NCI-H2196 (cell line): ENCODE measurements around the gene EDEM1.
"Not testable (repeated sequence)": the region's sequence is repeated elsewhere in the genome, so short reads cannot be mapped to it uniquely, and the experiment has no call there.

ENCODE experiments used
- DNase-seq: peaks from one replicate; lab custom pipeline; 2025; ENCODE audit not compliant: unreplicated experiment; lab: John Stamatoyannopoulos, UW

The EDEM1 gene

GRCh38 chr3:5231487-5231886, 44.0 kb downstream of the EDEM1 start:
- DNase-seq: no peak

GRCh38 chr3:5232570-5232969, 45.1 kb downstream of the EDEM1 start:
- no peak for DNase-seq

GRCh38 chr3:5233026-5233425, 45.5 kb downstream of the EDEM1 start:
- DNase-seq: no peak

GRCh38 chr3:5235655-5236054, 48.1 kb downstream of the EDEM1 start:
- DNase-seq: no peak

GRCh38 chr3:5238545-5238944, 51.0 kb downstream of the EDEM1 start:
- no peak for DNase-seq

- no peak for DNase-seq
Measured at GRCh38 chr3:5239602-5240001, 52.1 kb downstream of the EDEM1 start.

GRCh38 chr3:5240740-5241139, 53.2 kb downstream of the EDEM1 start:
- no peak for DNase-seq

GRCh38 chr3:5242785-5243184, 55.3 kb downstream of the EDEM1 start:
- DNase-seq: not testable (repeated sequence)

GRCh38 chr3:5245927-5246326, 58.4 kb downstream of the EDEM1 start:
- no peak for DNase-seq

GRCh38 chr3:5248822-5249221, 61.3 kb downstream of the EDEM1 start:
- no peak for DNase-seq

GRCh38 chr3:5250467-5251195, 63.1 kb downstream of the EDEM1 start:
- no peak for DNase-seq

- no peak for DNase-seq
Measured at GRCh38 chr3:5251196-5251583, 63.7 kb downstream of the EDEM1 start.

- DNase-seq: no peak
Measured at GRCh38 chr3:5252131-5252530, 64.6 kb downstream of the EDEM1 start.

- DNase-seq: no peak
Measured at GRCh38 chr3:5254281-5255048, 67.0 kb downstream of the EDEM1 start.

- DNase-seq: no peak
Measured at GRCh38 chr3:5255404-5256344, 68.2 kb downstream of the EDEM1 start.

GRCh38 chr3:5258526-5258925, 71.0 kb downstream of the EDEM1 start:
- DNase-seq: no peak

GRCh38 chr3:5260992-5261501, 73.5 kb downstream of the EDEM1 start:
- DNase-seq: no peak

GRCh38 chr3:5262507-5262906, 75.0 kb downstream of the EDEM1 start:
- no peak for DNase-seq

- no peak for DNase-seq
Measured at GRCh38 chr3:5264093-5264600, 76.6 kb downstream of the EDEM1 start.

- DNase-seq: no peak
Measured at GRCh38 chr3:5264896-5265770, 77.6 kb downstream of the EDEM1 start.
